Measurements from ENCODE around the gene THY1. TPM values are rescaled to one million over a fixed set of nuclear protein-coding genes. Genes with fewer than 3 reads are reported as not detected.
"Not testable (repeated sequence)": the region's sequence is repeated elsewhere in the genome, so short reads cannot be mapped to it uniquely, and the experiment has no call there.

Gene THY1
- total RNA-seq, 1 experiment from 2014 or later: 122 TPM

- no peak for DNase-seq
- H3K36me3 ChIP-seq: no peaks in the 10 kb centered on the region
- H3K9me3 ChIP-seq: no peaks in the 10 kb centered on the region
- no peak overlapping the region for H3K4me3 ChIP-seq
- no peaks in the 10 kb centered on the region for H3K27me3 ChIP-seq
These were observed 25.4 kb upstream of the THY1 start for GRCh38 chr11:119448380-119448779.

- Histone ChIP-seq H3K9me3 (no peaks in the 10 kb centered on the region), H3K36me3 (no peaks in the 10 kb centered on the region), H3K4me3 (no peak overlapping the region), H3K27me3 (no peaks in the 10 kb centered on the region)
- no peak for DNase-seq
These were observed 24.8 kb upstream of the THY1 start for GRCh38 chr11:119447664-119448242.

- H3K27me3 ChIP-seq: no peaks in the 10 kb centered on the region
- DNase-seq: no peak
- no peaks in the 10 kb centered on the region for H3K36me3 ChIP-seq
- H3K9me3 ChIP-seq: no peaks in the 10 kb centered on the region
- no peak overlapping the region for H3K4me3 ChIP-seq
These were observed 24.1 kb upstream of the THY1 start for GRCh38 chr11:119446871-119447663.

DNA sequence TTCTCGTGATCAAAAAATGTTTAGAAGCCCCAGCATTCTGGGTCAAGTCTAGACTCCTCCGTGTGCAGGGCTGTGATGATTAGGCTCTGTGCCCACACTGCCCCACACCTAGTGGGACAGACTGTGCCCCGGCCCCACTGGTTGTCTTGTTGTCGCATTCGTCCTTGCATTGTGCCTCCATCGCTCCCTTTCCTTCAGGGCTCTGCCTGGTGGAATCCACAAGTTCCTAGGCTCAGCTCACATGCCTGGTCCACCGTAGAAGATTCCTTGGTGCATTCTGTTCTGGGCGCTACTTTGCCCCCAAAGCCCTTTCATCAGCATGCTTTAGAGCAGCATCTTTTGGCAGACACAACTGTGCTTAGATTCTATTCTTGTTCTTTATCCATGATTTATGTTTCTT lies 23.5 kb upstream of the THY1 start:
- H3K4me3 ChIP-seq: no peak overlapping the region
- H3K27me3 ChIP-seq: no peaks in the 10 kb centered on the region
- no peak for DNase-seq
- H3K36me3 ChIP-seq: no peaks in the 10 kb centered on the region
- no peaks in the 10 kb centered on the region for H3K9me3 ChIP-seq

DNA sequence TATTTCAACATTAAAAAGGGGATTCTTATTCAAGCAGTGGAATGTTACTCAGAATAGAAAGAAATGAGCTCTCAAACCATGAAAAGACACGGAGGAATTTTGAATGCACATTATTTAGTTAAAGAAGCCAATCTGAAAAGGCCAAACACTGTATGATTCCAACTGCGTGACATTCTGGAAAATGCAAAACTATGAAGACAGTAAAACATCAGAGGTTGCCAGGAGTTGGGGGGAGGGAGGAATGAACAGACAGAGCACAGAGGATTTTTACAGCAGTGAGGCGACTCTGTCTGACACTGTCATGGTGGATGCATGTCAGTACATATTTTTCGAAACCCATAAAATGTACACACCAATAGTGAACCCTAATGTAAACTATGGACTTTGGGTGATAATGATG lies 22.9 kb upstream of the THY1 start:
- no peak for DNase-seq
- H3K4me3 ChIP-seq: no peak overlapping the region
- no peaks in the 10 kb centered on the region for H3K9me3 ChIP-seq
- no peaks in the 10 kb centered on the region for H3K27me3 ChIP-seq
- no peaks in the 10 kb centered on the region for H3K36me3 ChIP-seq

GRCh38 chr11:119445379-119445778 lies 22.4 kb upstream of the THY1 start:
- Histone ChIP-seq H3K4me3 (no peak overlapping the region), H3K36me3 (no peaks in the 10 kb centered on the region), H3K27me3 (no peaks in the 10 kb centered on the region), H3K9me3 (no peaks in the 10 kb centered on the region)
- no peak for DNase-seq

- Histone ChIP-seq H3K4me3 (no peak overlapping the region), H3K27me3 (no peaks in the 10 kb centered on the region), H3K9me3 (no peaks in the 10 kb centered on the region), H3K36me3 (no peaks in the 10 kb centered on the region)
- no peak for DNase-seq
These were observed 18.9 kb upstream of the THY1 start for GRCh38 chr11:119441898-119442243.

GRCh38 chr11:119438599-119438998 lies 15.6 kb upstream of the THY1 start:
- Histone ChIP-seq H3K27me3 (no peaks in the 10 kb centered on the region), H3K36me3 (no peaks in the 10 kb centered on the region), H3K9me3 (no peaks in the 10 kb centered on the region), H3K4me3 (no peak overlapping the region)
- peak; percentile 69 for DNase-seq

DNA sequence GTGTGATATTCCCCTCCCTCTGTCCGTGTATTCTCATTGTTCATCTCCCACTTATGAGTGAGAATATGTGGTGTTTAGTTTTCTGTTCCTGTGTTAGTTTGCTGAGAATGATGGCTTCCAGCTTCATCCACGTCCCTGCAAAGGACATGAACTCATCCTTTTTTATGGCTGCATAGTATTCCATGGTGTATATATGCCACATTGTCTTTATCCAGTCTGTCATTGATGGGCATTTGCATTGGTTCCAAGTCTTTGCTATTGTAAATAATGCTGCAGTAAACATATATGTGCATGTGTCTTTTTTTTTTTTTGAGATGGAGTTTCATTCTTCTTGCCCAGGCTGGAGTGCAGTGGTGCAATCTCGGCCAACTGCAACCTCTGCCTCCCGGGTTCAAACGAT lies 14.5 kb upstream of the THY1 start:
- not testable (repeated sequence) for H3K27me3 ChIP-seq, H3K4me3 ChIP-seq, H3K9me3 ChIP-seq, H3K36me3 ChIP-seq, DNase-seq

DNA sequence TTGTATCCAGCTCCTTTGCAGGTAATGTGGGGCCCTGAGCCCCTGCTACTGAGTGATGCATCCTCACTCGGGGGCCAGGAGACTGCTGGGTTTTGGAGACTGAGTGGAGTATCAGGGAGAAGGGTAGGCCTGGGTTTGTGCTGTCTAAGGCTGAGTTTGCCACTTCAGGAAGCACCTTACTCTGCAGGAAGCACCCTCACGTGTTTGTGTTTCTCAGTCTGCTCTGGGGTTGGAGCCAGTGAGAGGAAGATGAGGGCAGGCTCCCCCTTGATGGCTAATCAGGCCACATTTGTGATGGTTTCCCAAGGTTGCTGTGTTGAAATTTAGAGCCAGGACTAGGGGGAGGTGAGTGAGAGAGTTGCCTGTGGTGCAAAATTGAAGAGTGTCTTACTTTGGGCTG lies 13.7 kb upstream of the THY1 start:
- Histone ChIP-seq H3K4me3 (no peak overlapping the region), H3K36me3 (no peaks in the 10 kb centered on the region), H3K9me3 (no peaks in the 10 kb centered on the region), H3K27me3 (no peaks in the 10 kb centered on the region)
- DNase-seq: no peak

- H3K36me3 ChIP-seq: no peaks in the 10 kb centered on the region
- H3K9me3 ChIP-seq: no peaks in the 10 kb centered on the region
- no peak overlapping the region for H3K4me3 ChIP-seq
- DNase-seq: no peak
- H3K27me3 ChIP-seq: no peaks in the 10 kb centered on the region
These were observed 13.1 kb upstream of the THY1 start for GRCh38 chr11:119436093-119436492.

DNA sequence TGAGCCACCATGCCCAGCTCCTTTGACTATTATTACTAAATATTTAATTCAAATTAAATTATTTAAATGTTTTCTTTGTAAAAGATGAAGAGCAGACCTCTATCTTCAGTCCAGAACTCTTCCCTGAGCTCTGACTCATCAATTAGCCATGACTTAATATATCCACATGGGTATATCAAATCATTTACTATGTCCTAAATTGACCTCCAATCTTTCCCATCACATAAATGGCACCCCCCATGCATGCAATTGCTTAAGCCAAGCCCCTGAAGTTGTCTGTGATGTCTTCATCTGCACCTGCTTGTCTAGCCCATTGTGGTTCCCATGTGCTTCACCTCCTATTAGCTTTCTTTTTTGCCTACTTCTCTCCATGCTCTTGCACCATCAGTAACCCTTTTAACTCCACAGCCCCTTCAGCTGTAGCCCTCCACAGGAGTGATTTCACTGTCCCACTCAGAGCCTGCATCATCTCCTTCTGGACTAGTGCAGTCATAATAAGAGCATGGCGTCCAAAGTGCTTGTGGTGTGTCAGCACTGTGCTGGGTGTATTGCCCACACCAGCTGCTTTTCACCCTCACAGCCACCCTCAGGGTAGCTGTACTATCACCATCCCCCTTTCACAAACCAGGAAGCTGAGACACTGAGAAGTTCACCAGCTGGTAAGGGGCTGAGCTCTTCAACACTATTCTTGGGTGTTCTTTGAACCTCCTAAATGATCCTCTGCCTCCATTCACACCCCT lies 11.8 kb upstream of the THY1 start:
- no peaks in the 10 kb centered on the region for H3K9me3 ChIP-seq
- no peaks in the 10 kb centered on the region for H3K36me3 ChIP-seq
- no peak for DNase-seq
- no peak overlapping the region for H3K4me3 ChIP-seq
- no peaks in the 10 kb centered on the region for H3K27me3 ChIP-seq

DNA sequence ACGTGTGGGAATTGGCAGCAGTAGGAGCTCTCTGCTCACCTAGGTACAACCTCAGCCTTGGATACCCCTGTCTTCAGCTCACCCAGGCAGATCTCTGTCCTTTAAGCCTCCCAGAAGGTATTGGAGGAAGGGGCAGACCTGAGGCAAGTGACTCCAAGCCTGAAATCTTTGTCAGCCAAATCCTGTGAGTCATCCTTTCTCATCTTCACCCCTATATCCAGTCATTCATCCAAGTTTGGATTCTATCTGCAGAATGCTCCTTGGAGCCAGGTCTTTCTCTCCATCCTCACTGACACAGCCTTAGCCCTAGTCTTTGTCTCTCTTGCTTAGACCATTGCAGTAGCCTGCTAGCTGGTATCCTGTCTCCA lies 10.4 kb upstream of the THY1 start:
- DNase-seq: peak; percentile 56
- peaks cover 4% of the 10 kb centered on the region; the same call in 1 of the 2 replicates for H3K36me3 ChIP-seq
- no peaks in the 10 kb centered on the region for H3K9me3 ChIP-seq
- no peak overlapping the region for H3K4me3 ChIP-seq
- no peaks in the 10 kb centered on the region for H3K27me3 ChIP-seq

GRCh38 chr11:119432484-119433357 lies 9.7 kb upstream of the THY1 start:
- H3K36me3 ChIP-seq: peaks cover 4% of the 10 kb centered on the region; the same call in 1 of the 2 replicates
- no peak overlapping the region; the same call in 1 of the 2 replicates for H3K4me3 ChIP-seq
- DNase-seq: peak; percentile 96
- no peaks in the 10 kb centered on the region for H3K27me3 ChIP-seq
- H3K9me3 ChIP-seq: no peaks in the 10 kb centered on the region

DNA sequence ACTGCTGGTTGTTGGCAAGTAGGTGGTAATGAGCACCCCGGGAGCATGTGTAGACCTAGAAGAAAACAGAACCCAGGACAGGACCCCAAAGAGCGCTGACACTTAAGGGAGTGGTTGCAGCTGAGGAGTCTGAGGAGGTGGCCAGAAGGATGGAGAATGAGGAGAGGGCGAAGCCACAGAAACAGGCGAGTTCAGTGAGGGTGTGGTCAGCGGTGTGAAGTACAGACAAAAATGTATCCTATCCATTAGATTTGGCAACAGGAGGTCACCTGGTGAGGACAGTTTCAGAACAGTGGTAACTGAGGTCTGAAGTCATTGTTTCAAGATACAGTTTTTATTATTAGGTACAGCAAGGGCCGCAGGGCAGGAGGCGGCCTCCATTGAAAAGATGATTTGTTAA lies 8.6 kb upstream of the THY1 start:
- H3K9me3 ChIP-seq: no peaks in the 10 kb centered on the region
- DNase-seq: no peak
- no peak overlapping the region for H3K4me3 ChIP-seq
- H3K36me3 ChIP-seq: peaks cover 4% of the 10 kb centered on the region; the same call in 1 of the 2 replicates
- no peaks in the 10 kb centered on the region for H3K27me3 ChIP-seq

GRCh38 chr11:119427279-119427678 lies 4.3 kb upstream of the THY1 start:
- no peaks in the 10 kb centered on the region for H3K27me3 ChIP-seq
- H3K36me3 ChIP-seq: peaks cover 4% of the 10 kb centered on the region; the same call in 1 of the 2 replicates
- H3K9me3 ChIP-seq: no peaks in the 10 kb centered on the region
- no peak overlapping the region for H3K4me3 ChIP-seq
- no peak for DNase-seq

GRCh38 chr11:119426142-119426541 lies 3.2 kb upstream of the THY1 start:
- no peaks in the 10 kb centered on the region for H3K9me3 ChIP-seq
- peaks cover 11% of the 10 kb centered on the region; the same call in 1 of the 2 replicates for H3K36me3 ChIP-seq
- H3K4me3 ChIP-seq: no peak overlapping the region
- no peak for DNase-seq
- no peaks in the 10 kb centered on the region for H3K27me3 ChIP-seq

Measured in MG63 (cell line).